Suprapubic skin (tissue), 4 donors: ENCODE results near the gene APLNR. TPM values are rescaled to one million over a fixed set of nuclear protein-coding genes. Genes with fewer than 3 reads are reported as not detected.

ENCODE experiments used
- DNase-seq, 2 donors: peaks; one replicate each; pipeline ENCODE4 v3.0.0-alpha.2; 2019; ENCODE audit warnings: low spot score in 2 of 2
- H3K27ac ChIP-seq: fragments of 200-600 bp; sonication (generic); one replicate; pipeline ENCODE4 v1.5.1; 2019
- H3K27me3 ChIP-seq: fragments of 200-600 bp; sonication (generic); one replicate; pipeline ENCODE4 v1.5.1; 2019
- H3K36me3 ChIP-seq: fragments of 200-600 bp; sonication (generic); one replicate; pipeline ENCODE4 v1.5.1; 2019
- H3K4me1 ChIP-seq: fragments of 200-600 bp; sonication (generic); one replicate; pipeline ENCODE4 v1.5.1; 2019
- H3K4me3 ChIP-seq: fragments of 200-600 bp; sonication (generic); one replicate; pipeline ENCODE4 v1.5.1; 2019; ENCODE audit warnings: mild to moderate bottlenecking
- H3K9me3 ChIP-seq: fragments of 200-600 bp; sonication (generic); one replicate; pipeline ENCODE4 v1.5.1; 2019
- EP300 ChIP-seq: sonication (generic); formaldehyde crosslinking; IDR thresholded peaks from one replicate; pipeline ENCODE4 v1.6.1; 2017; ENCODE audit warnings: antibody characterized with exemption
- POLR2A ChIP-seq, 2 donors: fragments of 450-650 bp; IDR thresholded peaks; one replicate each; pipeline ENCODE4 v1.6.1; 2017; ENCODE audit warnings: antibody characterized with exemption in 2 of 2, mild to moderate bottlenecking in 2 of 2, moderate library complexity in 2 of 2
- POLR2AphosphoS5 ChIP-seq, 3 donors: sonication (generic); formaldehyde crosslinking; IDR thresholded peaks; one replicate each; pipeline ENCODE4 v1.6.1; 2017; ENCODE audit warnings: antibody characterized with exemption in 3 of 3
- WGBS: methylation state at CpG from one replicate; pipeline ENCODE4 v1.1.5; 2018; 5-methylcytosine and 5-hydroxymethylcytosine counted together
- total RNA-seq, 4 donors: library from RNA; depleted of rRNA; stranded (reverse); fragments of >200 nt; gene quantifications; one replicate each; pipeline ENCODE4 v1.1.0, GENCODE V29; 2016
- TF ChIP-seq, protein P1 (sequence below), 2 donors: fragments of 200-600 bp in 1 of 2; fragments of 450-650 bp in 1 of 2; sonication (generic) in 1 of 2; IDR thresholded peaks; one replicate each; pipeline ENCODE4 v1.5.1; 2016 to 2019; ENCODE audit warnings: antibody characterized with exemption in 2 of 2, mild to moderate bottlenecking in 1 of 2, moderate library complexity in 1 of 2

APLNR gene
- total RNA-seq, 4 donors from 2014 or later, result 0.42 to 2.2 (median 1.2) TPM

- no peak overlapping the region for H3K27ac ChIP-seq
- 73% methylated on average over 5 of the region's 5 CpGs for WGBS
- H3K9me3 ChIP-seq, result no peaks in the 10 kb centered on the region
- no peaks in the 10 kb centered on the region for H3K36me3 ChIP-seq
- DNase-seq, result no peak
- TF ChIP-seq, protein P1, sequence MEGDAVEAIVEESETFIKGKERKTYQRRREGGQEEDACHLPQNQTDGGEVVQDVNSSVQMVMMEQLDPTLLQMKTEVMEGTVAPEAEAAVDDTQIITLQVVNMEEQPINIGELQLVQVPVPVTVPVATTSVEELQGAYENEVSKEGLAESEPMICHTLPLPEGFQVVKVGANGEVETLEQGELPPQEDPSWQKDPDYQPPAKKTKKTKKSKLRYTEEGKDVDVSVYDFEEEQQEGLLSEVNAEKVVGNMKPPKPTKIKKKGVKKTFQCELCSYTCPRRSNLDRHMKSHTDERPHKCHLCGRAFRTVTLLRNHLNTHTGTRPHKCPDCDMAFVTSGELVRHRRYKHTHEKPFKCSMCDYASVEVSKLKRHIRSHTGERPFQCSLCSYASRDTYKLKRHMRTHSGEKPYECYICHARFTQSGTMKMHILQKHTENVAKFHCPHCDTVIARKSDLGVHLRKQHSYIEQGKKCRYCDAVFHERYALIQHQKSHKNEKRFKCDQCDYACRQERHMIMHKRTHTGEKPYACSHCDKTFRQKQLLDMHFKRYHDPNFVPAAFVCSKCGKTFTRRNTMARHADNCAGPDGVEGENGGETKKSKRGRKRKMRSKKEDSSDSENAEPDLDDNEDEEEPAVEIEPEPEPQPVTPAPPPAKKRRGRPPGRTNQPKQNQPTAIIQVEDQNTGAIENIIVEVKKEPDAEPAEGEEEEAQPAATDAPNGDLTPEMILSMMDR (IDR thresholded peaks at IDR 0.05), result no peak
- TF ChIP-seq POLR2AphosphoS5 (IDR thresholded peaks at IDR 0.05), result no peak
- no peak for TF ChIP-seq EP300
- no peak for TF ChIP-seq POLR2A (IDR thresholded peaks at IDR 0.05)
- H3K4me1 ChIP-seq, result no peaks in the 10 kb centered on the region
- H3K4me3 ChIP-seq, result no peak overlapping the region
- H3K27me3 ChIP-seq, result no peaks in the 10 kb centered on the region
These were observed 24.1 kb upstream of the APLNR start for GRCh38 chr11:57260937-57261783.

- H3K36me3 ChIP-seq, result no peaks in the 10 kb centered on the region
- H3K9me3 ChIP-seq, result no peaks in the 10 kb centered on the region
- no peaks in the 10 kb centered on the region for H3K27me3 ChIP-seq
- DNase-seq, result no peak
- H3K27ac ChIP-seq, result no peak overlapping the region
- no peak for TF ChIP-seq POLR2A (IDR thresholded peaks at IDR 0.05)
- TF ChIP-seq, protein P1 (IDR thresholded peaks at IDR 0.05), result no peak
- no peak for TF ChIP-seq EP300
- TF ChIP-seq POLR2AphosphoS5 (IDR thresholded peaks at IDR 0.05), result no peak
- no peak overlapping the region for H3K4me3 ChIP-seq
- H3K4me1 ChIP-seq, result no peaks in the 10 kb centered on the region
These were observed 19.1 kb upstream of the APLNR start for GRCh38 chr11:57256119-57256518.

GRCh38 chr11:57255618-57256017, 18.6 kb upstream of the APLNR start:
- Histone ChIP-seq H3K4me1 (no peaks in the 10 kb centered on the region), H3K36me3 (no peaks in the 10 kb centered on the region), H3K27ac (no peak overlapping the region), H3K27me3 (no peaks in the 10 kb centered on the region), H3K4me3 (no peak overlapping the region), H3K9me3 (no peaks in the 10 kb centered on the region)
- WGBS, result 28% methylated on average over 1 of the region's 1 CpG
- no peak for TF ChIP-seq POLR2A (IDR thresholded peaks at IDR 0.05)
- TF ChIP-seq POLR2AphosphoS5 (IDR thresholded peaks at IDR 0.05), result no peak
- TF ChIP-seq, protein P1 (IDR thresholded peaks at IDR 0.05), result no peak
- TF ChIP-seq EP300, result no peak
- no peak for DNase-seq

- H3K4me1 ChIP-seq, result no peaks in the 10 kb centered on the region
- H3K36me3 ChIP-seq, result no peaks in the 10 kb centered on the region
- H3K9me3 ChIP-seq, result no peaks in the 10 kb centered on the region
- H3K27me3 ChIP-seq, result no peaks in the 10 kb centered on the region
- no peak overlapping the region for H3K4me3 ChIP-seq
- no peak overlapping the region for H3K27ac ChIP-seq
- no peak for TF ChIP-seq EP300
- TF ChIP-seq, protein P1 (IDR thresholded peaks at IDR 0.05), result no peak
- DNase-seq, result no peak
These were observed 17.6 kb upstream of the APLNR start for GRCh38 chr11:57254631-57255030.

GRCh38 chr11:57251491-57252104, 14.5 kb upstream of the APLNR start:
- Histone ChIP-seq H3K27me3 (no peaks in the 10 kb centered on the region), H3K4me1 (peaks cover 9% of the 10 kb centered on the region), H3K9me3 (no peaks in the 10 kb centered on the region), H3K4me3 (no peak overlapping the region), H3K36me3 (no peaks in the 10 kb centered on the region), H3K27ac (no peak overlapping the region)
- 49% methylated on average over 5 of the region's 5 CpGs for WGBS
- TF ChIP-seq, protein P1 (IDR thresholded peaks at IDR 0.05), result no peak
- TF ChIP-seq POLR2A (IDR thresholded peaks at IDR 0.05), result no peak
- TF ChIP-seq EP300, result no peak
- no peak for TF ChIP-seq POLR2AphosphoS5 (IDR thresholded peaks at IDR 0.05)
- no peak for DNase-seq
